Stomach (tissue), 4 donors: ENCODE results near the gene KLK10.

Source experiments
- EP300 ChIP-seq: sonication (generic); formaldehyde crosslinking; IDR thresholded peaks from one replicate; pipeline ENCODE4 v1.6.1; 2017; ENCODE audit warnings: antibody characterized with exemption
- POLR2A ChIP-seq, 4 donors: fragments of 450-650 bp; IDR thresholded peaks; one replicate each; pipeline ENCODE4 v1.6.1; 2016; ENCODE audit warnings: antibody characterized with exemption in 4 of 4, control low read depth in 2 of 4, mild to moderate bottlenecking in 1 of 4, moderate library complexity in 1 of 4
- TF ChIP-seq, protein P1 (sequence below), 7 experiments: fragments of 450-650 bp in 4 of 7; fragments of 200-600 bp in 3 of 7; sonication (generic) in 3 of 7; IDR thresholded peaks; one replicate each; pipeline ENCODE4 v1.5.1; 2016 to 2019; ENCODE audit warnings: antibody characterized with exemption in 7 of 7, control low read depth in 2 of 7, mild to moderate bottlenecking in 1 of 7

DNA sequence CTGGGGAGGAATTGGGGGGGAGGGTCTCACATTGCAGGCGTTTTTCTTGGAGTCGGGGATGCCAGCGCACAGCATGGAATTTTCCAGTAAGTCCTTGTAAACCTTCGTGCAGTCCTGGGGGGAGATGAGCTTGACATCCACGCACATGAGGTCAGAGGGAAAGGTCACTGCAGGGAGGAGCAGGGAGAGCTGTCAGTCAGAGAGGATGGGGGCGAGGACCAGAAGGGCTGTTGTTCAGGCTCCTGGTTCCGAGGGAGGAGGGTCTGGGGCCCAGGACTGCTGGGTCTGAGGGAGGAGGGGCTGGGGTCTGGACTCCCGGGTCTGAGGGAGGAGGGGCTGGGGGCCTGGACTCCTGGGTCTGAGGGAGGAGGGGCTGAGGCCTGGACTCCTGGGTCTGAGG, 39.8 kb downstream of the KLK10 start:
- TF ChIP-seq EP300 (no peak), POLR2A (IDR thresholded peaks at IDR 0.05) (no peak)
- TF ChIP-seq, protein P1, sequence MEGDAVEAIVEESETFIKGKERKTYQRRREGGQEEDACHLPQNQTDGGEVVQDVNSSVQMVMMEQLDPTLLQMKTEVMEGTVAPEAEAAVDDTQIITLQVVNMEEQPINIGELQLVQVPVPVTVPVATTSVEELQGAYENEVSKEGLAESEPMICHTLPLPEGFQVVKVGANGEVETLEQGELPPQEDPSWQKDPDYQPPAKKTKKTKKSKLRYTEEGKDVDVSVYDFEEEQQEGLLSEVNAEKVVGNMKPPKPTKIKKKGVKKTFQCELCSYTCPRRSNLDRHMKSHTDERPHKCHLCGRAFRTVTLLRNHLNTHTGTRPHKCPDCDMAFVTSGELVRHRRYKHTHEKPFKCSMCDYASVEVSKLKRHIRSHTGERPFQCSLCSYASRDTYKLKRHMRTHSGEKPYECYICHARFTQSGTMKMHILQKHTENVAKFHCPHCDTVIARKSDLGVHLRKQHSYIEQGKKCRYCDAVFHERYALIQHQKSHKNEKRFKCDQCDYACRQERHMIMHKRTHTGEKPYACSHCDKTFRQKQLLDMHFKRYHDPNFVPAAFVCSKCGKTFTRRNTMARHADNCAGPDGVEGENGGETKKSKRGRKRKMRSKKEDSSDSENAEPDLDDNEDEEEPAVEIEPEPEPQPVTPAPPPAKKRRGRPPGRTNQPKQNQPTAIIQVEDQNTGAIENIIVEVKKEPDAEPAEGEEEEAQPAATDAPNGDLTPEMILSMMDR (IDR thresholded peaks at IDR 0.05), result no peak
